HepG2 (cell line): ENCODE measurements around the gene MTO1. TPM values are rescaled to one million over a fixed set of nuclear protein-coding genes. Genes with fewer than 3 reads are reported as not detected.
A peak's percentile ranks its signal among the peaks of the same experiment; 100 is the strongest.

Source experiments
- DBP ChIP-seq: sonication (generic); formaldehyde crosslinking; IDR thresholded peaks from 2 replicates; pipeline ENCODE4 v1.4.0; 2020; ENCODE audit warnings: missing genetic modification reagents; ENCODE audit errors: not compliant biosample characterization
- E2F2 ChIP-seq: sonication (generic); formaldehyde crosslinking; IDR thresholded peaks from 2 replicates; pipeline ENCODE4 v1.4.0; 2020; ENCODE audit warnings: missing genetic modification reagents, borderline replicate concordance
- FOXP4 ChIP-seq: sonication (generic); formaldehyde crosslinking; IDR thresholded peaks from 2 replicates; pipeline ENCODE4 v1.4.0; 2020; ENCODE audit warnings: missing genetic modification reagents
- HNRNPL ChIP-seq: fragments of 200-400 bp; formaldehyde crosslinking; IDR thresholded peaks from 2 replicates; pipeline ENCODE4 v1.6.1; 2017; ENCODE audit warnings: mild to moderate bottlenecking, low read depth, low read length
- JUND ChIP-seq: sonication (generic); formaldehyde crosslinking; IDR thresholded peaks from 2 replicates; pipeline ENCODE4 v1.8.0; 2022; ENCODE audit warnings: mild to moderate bottlenecking, missing genetic modification reagents
- KLF11 ChIP-seq: IDR thresholded peaks from 2 replicates; pipeline ENCODE4 v1.6.1; 2016; ENCODE audit warnings: missing compliant biosample characterization
- MEF2D ChIP-seq: sonication (generic); formaldehyde crosslinking; IDR thresholded peaks from 2 replicates; pipeline ENCODE4 v1.5.1; 2020; ENCODE audit warnings: mild to moderate bottlenecking, missing genetic modification reagents
- RERE ChIP-seq: IDR thresholded peaks from 2 replicates; pipeline ENCODE4 v1.6.1; 2016; ENCODE audit warnings: low read depth, missing genetic modification reagents, missing compliant biosample characterization
- SOX6 ChIP-seq, 2 experiments: fragments of 450-650 bp in 1 of 2; sonication (generic) in 1 of 2; formaldehyde crosslinking in 1 of 2; IDR thresholded peaks; 2 replicates each; pipeline versions ENCODE4 v1.4.0 to v1.6.1; 2017 to 2020; ENCODE audit warnings: antibody characterized with exemption in 1 of 2, mild to moderate bottlenecking in 1 of 2, missing genetic modification reagents in 1 of 2
- STAG1 ChIP-seq: sonication (generic); formaldehyde crosslinking; IDR thresholded peaks from 2 replicates; pipeline ENCODE4 v1.4.0; 2020; ENCODE audit warnings: missing genetic modification reagents
- WIZ ChIP-seq: sonication (generic); formaldehyde crosslinking; IDR thresholded peaks from 2 replicates; pipeline ENCODE4 v1.5.1; 2020; ENCODE audit warnings: mild to moderate bottlenecking, missing genetic modification reagents
- ZHX1 ChIP-seq: sonication (generic); formaldehyde crosslinking; IDR thresholded peaks from 2 replicates; pipeline ENCODE4 v1.8.1; 2022; ENCODE audit warnings: low read depth, mild to moderate bottlenecking, missing genetic modification reagents
- ZSCAN20 ChIP-seq: sonication (generic); formaldehyde crosslinking; IDR thresholded peaks from 2 replicates; pipeline ENCODE4 v1.4.0; 2020; ENCODE audit warnings: missing genetic modification reagents, mild to moderate bottlenecking, borderline replicate concordance
- ZSCAN31 ChIP-seq: sonication (generic); formaldehyde crosslinking; IDR thresholded peaks from 2 replicates; pipeline ENCODE4 v1.5.0; 2020; ENCODE audit warnings: low read depth, mild to moderate bottlenecking, missing genetic modification reagents
- polyA plus RNA-seq, 8 experiments: library from polyadenylated mRNA; depleted of rRNA in 3 of 8; stranded (reverse) in 7 of 8; unstranded in 1 of 8; fragments of >200 nt; fragmentation: Illumina TruSeq in 4 of 8; extraction: Trizol in 4 of 8; gene quantifications; 2 replicates each; pipeline versions ENCODE4 v1.2.1 to v1.2.3, GENCODE V29; 2011 to 2016; ENCODE audit warnings: low read depth in 4 of 8, missing spikeins in 1 of 8, mixed read lengths in 1 of 8; ENCODE audit not compliant: insufficient read depth in 1 of 8
- total RNA-seq, 5 experiments: library from RNA; depleted of rRNA; stranded (reverse); fragments of >200 nt; fragmentation: Illumina TruSeq; extraction: Trizol; gene quantifications; 2 replicates each; pipeline ENCODE4 v1.2.3, GENCODE V29; 2016; ENCODE audit warnings: low read depth in 1 of 5

The MTO1 gene
- total and polyA plus RNA-seq, 2 of the 13 experiments (the other 11 are each of a cell fraction or from before 2014, with no cell fraction given) = 21.1 to 45.3 TPM

- TF ChIP-seq ZSCAN20 (CRISPR knock-in tag) (no peak), RERE (CRISPR knock-in tag) (0 out of 2 replicates have a peak, but pooled peaks have one; percentile 36), E2F2 (CRISPR knock-in tag) (no peak), SOX6 (IDR thresholded peaks at IDR 0.05) (no peak), SOX6 (CRISPR knock-in tag; IDR thresholded peaks at IDR 0.05) (peak; percentile 20; the same call in 1 of the 2 replicates), KLF11 (CRISPR knock-in tag) (no peak), JUND (no peak), HNRNPL (no peak; the same call in 1 of the 2 replicates), ZSCAN31 (CRISPR knock-in tag) (no peak), DBP (CRISPR knock-in tag) (no peak), MEF2D (CRISPR knock-in tag) (no peak), WIZ (CRISPR knock-in tag) (no peak), STAG1 (CRISPR knock-in tag) (no peak), ZHX1 (CRISPR knock-in tag) (no peak), FOXP4 (CRISPR knock-in tag) (no peak; the same call in 1 of the 2 replicates)
Observed at GRCh38 chr6:73521351-73521985, 59.9 kb downstream of the MTO1 start (continued).
